Stimulated activated CD8-positive, alpha-beta memory T cell treated with anti-CD3 and anti-CD28 coated beads, Interleukin-15, amount 100 ng/mL, for 1 hour (primary cell): ENCODE measurements around the gene NMNAT3.
"Not testable (repeated sequence)": the region's sequence is repeated elsewhere in the genome, so short reads cannot be mapped to it uniquely, and the experiment has no call there.

Experiments
- DNase-seq: peaks from one replicate; pipeline ENCODE4 v3.0.0-alpha.2; 2020; ENCODE audit warnings: low read depth

The NMNAT3 gene

DNA sequence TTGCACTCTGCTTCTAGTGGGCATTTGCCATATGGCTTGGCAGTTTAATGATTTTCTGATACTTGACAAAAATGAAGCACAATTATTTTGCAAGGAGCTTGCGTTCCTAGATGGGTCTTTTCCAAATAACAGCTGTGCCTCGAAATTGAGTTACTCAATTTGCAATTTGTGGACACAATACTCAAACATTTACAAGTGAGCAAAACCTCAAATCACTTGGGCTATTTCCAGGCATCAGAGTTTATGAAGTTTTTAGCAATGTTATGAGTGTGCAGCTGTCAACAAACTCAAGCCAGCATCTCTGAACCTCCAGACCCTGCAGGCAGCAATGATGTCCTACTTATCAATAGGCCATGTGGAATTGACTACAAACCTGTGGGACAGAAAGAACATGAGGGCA, 41.3 kb downstream of the NMNAT3 start:
- no peak for DNase-seq

DNA sequence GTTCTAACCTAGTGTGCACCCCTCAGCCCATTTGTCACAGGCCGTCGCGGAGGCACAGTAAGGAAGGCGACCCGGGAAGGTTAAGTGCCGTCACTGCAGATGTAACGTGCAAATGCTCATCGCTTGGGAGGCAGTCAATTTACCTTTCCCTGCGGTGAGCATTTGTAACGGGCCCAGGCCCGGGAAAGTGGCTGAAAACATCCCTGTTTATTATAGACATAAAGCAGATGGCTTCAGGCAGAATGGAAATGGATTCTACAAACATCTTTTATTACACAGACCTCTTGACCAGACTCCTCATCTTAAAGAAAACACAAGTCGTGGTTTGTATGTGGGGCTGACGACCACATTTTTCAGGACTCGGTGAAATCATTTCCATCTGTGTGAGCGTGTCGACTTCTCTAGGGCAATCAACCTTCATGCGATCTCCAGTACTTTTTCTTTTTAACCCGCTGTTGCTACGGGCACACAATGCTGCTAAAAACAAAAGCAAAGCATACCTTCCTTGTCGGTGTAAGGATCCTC, 43.6 kb downstream of the NMNAT3 start:
- no peak for DNase-seq

GRCh38 chr3:139633511-139633910, 44.3 kb downstream of the NMNAT3 start:
- no peak for DNase-seq

GRCh38 chr3:139630542-139630941, 47.2 kb downstream of the NMNAT3 start:
- no peak for DNase-seq

DNA sequence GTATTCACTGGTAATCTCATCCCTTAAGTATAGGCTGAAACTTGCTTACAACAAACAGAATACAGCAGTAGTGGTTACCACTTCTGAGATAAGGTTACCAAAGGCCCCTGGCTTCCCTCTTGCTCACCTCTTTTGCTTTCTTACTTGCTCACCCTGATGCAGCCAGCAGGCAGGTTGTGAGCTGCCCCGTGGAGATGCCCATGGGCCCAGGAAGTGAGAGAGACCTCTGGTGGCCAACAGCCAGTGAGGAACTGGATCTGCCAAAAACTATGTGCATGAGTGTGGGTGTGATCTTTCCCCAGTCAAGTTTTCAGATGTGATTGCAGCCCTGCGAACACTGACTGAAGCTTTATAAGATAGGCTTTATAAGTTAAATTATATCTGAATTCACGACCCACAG, 48.7 kb downstream of the NMNAT3 start:
- DNase-seq, result no peak

DNA sequence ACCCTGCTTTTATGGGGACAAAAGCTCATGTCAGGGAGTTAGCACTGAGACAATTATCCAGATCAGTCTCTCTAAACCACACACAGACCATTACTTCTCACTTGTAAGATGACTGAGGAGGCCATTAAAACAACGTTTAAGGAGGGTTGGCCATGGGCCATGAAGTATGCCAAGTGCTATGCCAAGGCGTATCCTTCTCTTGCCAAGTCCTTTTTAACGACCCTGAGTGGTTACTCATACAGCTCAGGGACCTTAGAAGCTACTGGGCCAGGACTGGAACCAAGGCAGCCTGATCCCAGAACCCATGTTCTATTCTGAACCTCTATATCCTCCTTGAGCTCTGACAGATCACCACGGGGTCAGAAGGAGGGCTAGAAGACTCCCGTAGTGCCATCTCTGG, 50.0 kb downstream of the NMNAT3 start:
- DNase-seq, result no peak

DNA sequence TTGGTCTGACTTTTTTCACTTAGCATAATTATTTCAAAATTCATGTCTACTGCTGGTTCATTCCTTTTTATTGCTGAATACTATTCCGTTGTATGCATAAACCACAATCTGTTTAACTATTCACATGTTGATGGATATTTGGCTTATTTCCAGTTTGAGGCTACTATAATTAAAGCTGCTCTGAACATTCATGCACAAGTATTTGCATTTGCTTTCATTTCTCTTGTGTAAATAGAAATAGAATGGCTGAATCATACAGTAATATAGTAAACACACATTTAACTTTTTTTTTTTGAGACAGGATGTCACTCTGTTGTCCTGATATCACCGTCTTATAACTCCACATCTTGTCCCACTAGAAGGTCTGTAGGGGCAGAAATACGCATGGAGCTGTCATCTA, 57.3 kb downstream of the NMNAT3 start:
- no peak for DNase-seq

- DNase-seq, result no peak
These were observed 58.3 kb downstream of the NMNAT3 start for GRCh38 chr3:139619484-139619883.

GRCh38 chr3:139617672-139618268, 60.0 kb downstream of the NMNAT3 start:
- no peak for DNase-seq

DNA sequence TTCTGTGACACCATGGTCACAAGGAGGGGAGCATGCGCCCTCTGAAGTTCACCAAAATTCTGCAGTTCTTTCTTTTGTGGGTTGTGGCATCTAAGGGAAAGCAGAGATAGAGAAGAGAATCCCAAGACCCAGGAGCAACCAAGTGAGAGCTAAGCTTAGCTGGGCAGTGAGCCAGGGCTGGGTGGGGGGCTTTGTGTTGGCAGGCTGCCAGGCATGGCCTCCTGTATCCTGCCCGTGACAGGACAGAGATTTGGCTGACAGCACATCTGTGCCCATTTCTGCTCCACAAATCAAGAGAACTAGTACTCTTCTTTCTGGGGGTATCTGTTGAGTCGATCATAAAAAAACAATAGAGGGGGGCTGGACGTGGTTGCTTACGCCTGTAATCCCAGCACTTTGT, 66.2 kb downstream of the NMNAT3 start:
- DNase-seq, result no peak

- DNase-seq, result no peak
These were observed 66.9 kb downstream of the NMNAT3 start for GRCh38 chr3:139610886-139611285.

DNA sequence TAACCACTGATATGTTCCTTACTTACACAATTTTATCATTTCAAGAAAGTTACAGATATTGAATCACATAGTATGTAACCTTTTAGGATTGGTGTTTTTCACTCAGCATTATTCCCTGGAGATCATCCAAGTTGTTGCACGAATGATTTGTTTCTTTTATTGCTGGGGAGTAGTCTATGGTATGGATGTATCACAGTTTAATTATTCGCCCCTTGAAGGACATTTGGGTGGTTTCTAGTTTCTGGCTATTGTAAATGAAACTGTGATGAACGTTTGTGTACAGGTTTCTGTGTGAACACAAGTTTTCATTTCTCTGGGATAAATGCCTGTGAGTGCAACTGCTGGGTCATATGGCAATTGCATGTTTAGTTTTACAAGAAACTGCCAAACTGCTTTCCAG, 68.8 kb downstream of the NMNAT3 start:
- no peak for DNase-seq

DNA sequence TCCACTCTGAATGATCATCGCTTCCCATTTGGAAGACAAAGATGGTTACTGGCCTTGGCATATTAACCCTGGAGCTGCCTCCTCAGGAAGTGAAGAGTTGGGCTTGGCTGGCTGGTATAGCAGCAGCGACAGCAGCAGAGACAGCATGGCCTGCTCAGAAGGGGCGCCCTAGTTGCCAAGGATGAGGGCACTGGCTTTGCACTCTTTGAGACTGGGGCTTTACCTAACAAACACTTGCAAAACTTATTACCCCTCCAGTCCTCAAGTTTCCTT, 69.7 kb downstream of the NMNAT3 start:
- no peak for DNase-seq

GRCh38 chr3:139607257-139608107, 70.3 kb downstream of the NMNAT3 start:
- no peak for DNase-seq

DNA sequence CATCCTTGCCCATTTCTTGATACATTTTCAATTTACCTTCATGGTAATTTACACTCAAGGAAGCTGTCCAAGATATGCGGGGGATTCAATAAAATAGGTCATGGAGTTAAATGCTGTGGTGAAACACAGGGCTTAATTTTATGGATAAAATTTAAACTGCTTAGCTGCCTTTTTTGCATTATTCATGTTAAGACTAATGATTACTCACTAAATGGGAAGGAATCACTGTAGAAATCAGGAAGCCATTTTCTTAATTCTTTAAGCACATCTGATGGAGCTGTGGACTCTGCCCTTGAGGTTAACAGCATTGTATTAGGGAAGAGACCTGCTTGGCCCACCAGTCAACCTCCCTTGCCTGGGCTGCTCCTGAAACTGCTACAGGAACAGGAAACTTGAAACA, 75.8 kb downstream of the NMNAT3 start:
- DNase-seq, result no peak

- no peak for DNase-seq
These were observed 76.4 kb downstream of the NMNAT3 start for GRCh38 chr3:139601191-139601961.

DNA sequence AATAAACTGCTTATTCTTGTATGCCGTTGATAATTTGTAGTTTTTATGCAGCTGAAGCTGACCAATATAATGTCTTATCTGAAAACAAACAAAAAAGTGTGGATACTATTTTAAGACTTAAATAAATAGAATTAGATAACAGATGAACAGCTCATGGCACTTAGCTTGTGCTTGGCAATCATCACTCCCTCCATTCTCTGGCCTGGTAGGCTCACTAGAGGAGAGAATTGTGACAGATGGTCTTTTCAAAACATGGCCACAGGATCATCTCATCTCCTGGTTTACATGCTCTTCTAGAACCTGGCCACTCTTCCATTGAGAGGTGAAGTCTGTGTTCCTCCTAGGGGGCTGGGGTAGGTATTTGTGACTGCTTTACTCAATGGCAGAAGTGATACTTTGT, 79.8 kb downstream of the NMNAT3 start:
- no peak for DNase-seq

DNA sequence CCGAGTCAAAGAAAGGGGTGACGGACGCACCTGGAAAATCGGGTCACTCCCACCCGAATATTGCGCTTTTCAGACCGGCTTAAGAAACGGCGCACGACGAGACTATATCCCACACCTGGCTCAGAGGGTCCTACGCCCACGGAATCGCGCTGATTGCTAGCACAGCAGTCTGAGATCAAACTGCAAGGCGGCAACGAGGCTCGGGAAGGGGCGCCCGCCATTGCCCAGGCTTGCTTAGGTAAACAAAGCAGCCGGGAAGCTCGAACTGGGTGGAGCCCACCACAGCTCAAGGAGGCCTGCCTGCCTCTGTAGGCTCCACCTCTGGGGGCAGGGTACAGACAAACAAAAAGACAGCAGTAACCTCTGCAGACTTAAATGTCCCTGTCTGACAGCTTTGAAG, 86.6 kb downstream of the NMNAT3 start:
- DNase-seq, result not testable (repeated sequence)

DNA sequence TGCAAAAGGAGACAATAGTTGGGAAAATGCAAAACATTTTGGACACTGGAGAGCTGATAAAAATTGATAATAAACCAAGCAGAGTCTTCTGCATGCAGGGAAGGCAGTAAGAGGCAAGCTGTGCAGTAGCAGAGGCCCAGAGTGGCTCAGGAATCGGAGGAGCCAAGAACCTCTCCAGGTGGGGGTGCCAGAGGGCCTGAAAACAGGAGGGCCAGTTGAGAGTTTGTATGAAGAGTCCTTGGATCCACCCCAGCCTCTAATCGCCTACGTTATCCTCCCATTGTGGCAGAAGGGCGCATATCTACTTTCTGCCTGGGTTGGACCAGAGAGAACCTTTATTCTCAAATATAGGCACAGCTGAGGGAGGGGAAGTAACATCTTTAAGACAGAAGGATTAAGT, 89.3 kb downstream of the NMNAT3 start:
- no peak for DNase-seq

DNA sequence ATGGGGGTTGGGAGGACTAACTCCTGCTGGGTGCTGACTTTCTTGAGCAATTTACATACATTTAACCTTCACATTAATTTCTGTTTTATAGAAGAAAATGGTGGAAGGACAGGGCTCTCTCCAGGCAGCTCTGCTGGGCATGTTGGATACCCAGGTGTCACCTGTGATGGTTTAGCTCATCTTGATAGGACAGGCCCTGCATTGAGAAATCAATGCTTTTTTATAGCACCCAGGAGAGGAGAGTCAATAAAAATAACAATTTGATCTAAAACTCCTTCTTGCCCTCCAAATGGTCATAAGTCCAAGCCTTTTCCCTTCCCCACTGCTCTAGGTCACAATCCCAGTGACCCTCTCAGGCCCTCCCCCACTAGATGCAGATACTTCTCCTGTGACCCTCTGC, 90.0 kb downstream of the NMNAT3 start:
- DNase-seq, result no peak

GRCh38 chr3:139586420-139587017, 91.3 kb downstream of the NMNAT3 start:
- DNase-seq, result no peak

DNA sequence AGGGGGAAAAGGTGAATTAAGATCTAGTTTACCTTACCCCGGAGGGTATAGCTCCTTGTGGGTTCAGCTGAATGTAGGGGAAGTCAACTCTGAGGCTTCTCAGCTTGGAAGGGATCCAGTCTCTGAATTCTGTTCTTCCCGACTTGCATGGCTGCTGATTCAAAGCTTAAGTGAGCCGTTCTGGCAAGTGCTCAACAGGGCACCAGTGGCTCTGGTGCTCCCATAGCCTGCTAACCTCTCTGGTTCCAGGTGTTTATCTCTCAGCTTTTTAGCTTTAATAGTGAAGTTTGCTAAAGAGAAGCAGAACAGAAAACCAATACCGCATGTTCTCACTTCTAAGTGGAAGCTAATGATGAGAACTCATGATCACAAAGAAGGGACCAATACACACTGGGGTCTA, 92.0 kb downstream of the NMNAT3 start:
- no peak for DNase-seq

GRCh38 chr3:139583651-139584050, 94.1 kb downstream of the NMNAT3 start:
- not testable (repeated sequence) for DNase-seq
